WTC11 (cell line): ENCODE data around the gene TMEFF1.

Source experiments
- CBFB ChIP-seq: sonication (generic); formaldehyde crosslinking; IDR thresholded peaks from 2 replicates; pipeline ENCODE4 v1.8.1; 2022; ENCODE audit warnings: mild to moderate bottlenecking, low read depth, missing genetic modification reagents
- ZNF416 ChIP-seq: fragments of 250-450 bp; sonication (Bioruptor Pico); IDR thresholded peaks from 2 replicates; pipeline ENCODE4 v1.9.0; 2021; ENCODE audit warnings: mild to moderate bottlenecking, inconsistent platforms

- TF ChIP-seq ZNF416 (CRISPR knock-in tag) (no peak), CBFB (CRISPR knock-in tag) (no peak)
Observed at GRCh38 chr9:100499460-100499859, 26.5 kb downstream of the TMEFF1 start.
